Erythroblast (primary cell): ENCODE results near the gene CA5A.

ENCODE experiments used
- GATA1 ChIP-seq: IDR thresholded peaks from 2 replicates; pipeline ENCODE4 v1.6.1; 2011; ENCODE audit warnings: low read depth, mild to moderate bottlenecking, control low read depth, low read length, moderate library complexity
- POLR2A ChIP-seq: IDR thresholded peaks from 2 replicates; pipeline ENCODE4 v1.6.1; 2011; ENCODE audit warnings: mild to moderate bottlenecking, low read length

- TF ChIP-seq POLR2A = no peak
- no peak for TF ChIP-seq GATA1
These were observed 21.5 kb downstream of the CA5A start for GRCh38 chr16:87914812-87915211.
